ENCODE data around the gene RING1. TPM values are rescaled to one million over a fixed set of nuclear protein-coding genes. Genes with fewer than 3 reads are reported as not detected.

The RING1 gene
- total RNA-seq, 1 donor from 2014 or later: 43.8 TPM

DNA sequence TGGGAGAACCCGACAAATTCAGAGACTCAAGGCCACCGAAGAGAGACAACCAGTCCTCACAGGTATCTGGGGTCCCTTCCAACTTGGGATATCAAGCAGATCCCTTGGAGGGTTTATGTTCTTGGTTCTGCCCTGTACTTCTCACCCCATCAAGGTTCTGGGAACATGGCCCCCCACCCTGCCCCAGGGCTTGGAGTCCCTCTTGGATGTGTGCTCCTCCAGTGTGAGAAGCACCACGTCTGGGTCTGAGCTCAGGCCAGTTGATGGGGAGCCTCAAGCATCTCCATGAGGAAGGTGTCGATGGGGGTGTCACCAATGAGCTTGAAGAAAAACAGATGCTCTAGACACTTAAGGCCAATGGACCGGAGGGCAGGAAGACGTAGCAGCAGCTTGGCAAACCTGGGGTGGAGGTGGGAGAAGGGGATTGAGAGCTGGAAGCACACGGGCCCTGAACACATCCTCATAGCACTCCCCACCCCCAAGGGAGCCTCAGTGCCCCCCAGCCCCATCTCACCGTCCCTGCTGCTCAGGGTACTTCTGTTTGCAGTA lies 13.8 kb upstream of the RING1 start:
- Mint-ChIP-seq H3K4me3 (no peak overlapping the region), H3K36me3 (ENCODE audit: low read depth) (peaks cover 43% of the 10 kb centered on the region), H3K9me3 (no peaks in the 10 kb centered on the region), H3K27ac (no peak overlapping the region), H3K4me1 (peaks cover 47% of the 10 kb centered on the region), H3K27me3 (peaks cover 14% of the 10 kb centered on the region)
- ChIA-PET CTCF (interaction anchor here (1.5 kb wide), 1 partner anchor 54 kb away, joined by 3 read pairs; no protein-coding TSS in a partner anchor), POLR2A (interaction anchor here (0.6 kb wide), 1 partner anchor 54 kb away, joined by 3 read pairs; no protein-coding TSS in a partner anchor)
- DNase-seq: no peak
- TF ChIP-seq, protein P1, sequence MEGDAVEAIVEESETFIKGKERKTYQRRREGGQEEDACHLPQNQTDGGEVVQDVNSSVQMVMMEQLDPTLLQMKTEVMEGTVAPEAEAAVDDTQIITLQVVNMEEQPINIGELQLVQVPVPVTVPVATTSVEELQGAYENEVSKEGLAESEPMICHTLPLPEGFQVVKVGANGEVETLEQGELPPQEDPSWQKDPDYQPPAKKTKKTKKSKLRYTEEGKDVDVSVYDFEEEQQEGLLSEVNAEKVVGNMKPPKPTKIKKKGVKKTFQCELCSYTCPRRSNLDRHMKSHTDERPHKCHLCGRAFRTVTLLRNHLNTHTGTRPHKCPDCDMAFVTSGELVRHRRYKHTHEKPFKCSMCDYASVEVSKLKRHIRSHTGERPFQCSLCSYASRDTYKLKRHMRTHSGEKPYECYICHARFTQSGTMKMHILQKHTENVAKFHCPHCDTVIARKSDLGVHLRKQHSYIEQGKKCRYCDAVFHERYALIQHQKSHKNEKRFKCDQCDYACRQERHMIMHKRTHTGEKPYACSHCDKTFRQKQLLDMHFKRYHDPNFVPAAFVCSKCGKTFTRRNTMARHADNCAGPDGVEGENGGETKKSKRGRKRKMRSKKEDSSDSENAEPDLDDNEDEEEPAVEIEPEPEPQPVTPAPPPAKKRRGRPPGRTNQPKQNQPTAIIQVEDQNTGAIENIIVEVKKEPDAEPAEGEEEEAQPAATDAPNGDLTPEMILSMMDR (IDR thresholded peaks at IDR 0.05): no peak
- no peak for ATAC-seq (ENCODE audit: low read depth)
- intact Hi-C loops (cut with micrococcal nuclease): no loop called here

DNA sequence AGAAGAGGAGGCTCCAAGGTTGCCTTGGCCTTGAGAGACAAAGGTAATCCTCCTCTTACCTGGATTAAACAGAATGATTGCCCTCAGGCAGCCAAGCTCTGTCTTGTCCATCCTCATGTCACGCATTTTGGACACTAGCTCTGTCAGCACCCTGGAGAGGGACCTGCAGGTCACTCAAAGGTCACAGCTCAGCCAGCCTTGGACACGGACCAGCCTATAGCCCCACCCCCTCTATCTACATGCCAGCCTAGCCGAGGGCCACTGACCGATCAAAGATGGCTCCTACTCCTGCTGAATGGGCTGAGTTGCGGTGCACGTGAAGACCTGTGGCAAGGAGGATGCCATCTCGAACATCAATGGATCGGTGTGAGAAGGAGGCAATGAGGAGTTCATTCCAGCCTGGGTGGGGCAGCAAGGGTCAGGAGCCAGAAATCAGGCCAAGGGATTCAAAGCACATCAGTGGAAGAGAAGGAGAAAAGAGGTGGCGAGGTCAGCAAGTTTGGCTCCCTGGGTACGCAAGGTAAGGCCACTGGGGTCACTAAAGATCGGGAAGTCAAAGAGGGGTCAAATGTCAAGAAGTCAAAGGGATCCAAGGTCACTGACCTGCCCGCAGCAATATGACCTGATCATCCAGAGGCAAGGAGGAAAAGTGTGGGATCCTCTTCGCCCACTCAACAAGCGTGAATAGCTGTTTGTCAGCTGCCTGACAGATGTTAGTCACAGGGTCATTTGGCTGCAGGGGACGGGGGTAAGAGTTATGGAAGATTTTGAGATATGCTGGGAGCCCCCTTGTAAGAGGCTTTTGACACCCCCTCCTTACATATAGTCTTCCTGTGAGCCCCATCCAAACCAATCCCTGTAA lies 12.8 kb upstream of the RING1 start:
- intact Hi-C loops (cut with micrococcal nuclease): no loop called here
- Mint-ChIP-seq H3K36me3 (ENCODE audit: low read depth) (peaks cover 47% of the 10 kb centered on the region), H3K9me3 (no peaks in the 10 kb centered on the region), H3K4me3 (no peak overlapping the region), H3K27me3 (peaks cover 8% of the 10 kb centered on the region), H3K27ac (no peak overlapping the region), H3K4me1 (peaks cover 52% of the 10 kb centered on the region)
- TF ChIP-seq, protein P1 (IDR thresholded peaks at IDR 0.05): no peak
- ChIA-PET CTCF (interaction anchor here (1.5 kb wide), 1 partner anchor 53 kb away, joined by 3 read pairs; no protein-coding TSS in a partner anchor), POLR2A (interaction anchor here (0.6 kb wide), 1 partner anchor 12 kb away, joined by 4 read pairs; no protein-coding TSS in a partner anchor)
- ATAC-seq (ENCODE audit: low read depth): no peak
- no peak for DNase-seq

DNA sequence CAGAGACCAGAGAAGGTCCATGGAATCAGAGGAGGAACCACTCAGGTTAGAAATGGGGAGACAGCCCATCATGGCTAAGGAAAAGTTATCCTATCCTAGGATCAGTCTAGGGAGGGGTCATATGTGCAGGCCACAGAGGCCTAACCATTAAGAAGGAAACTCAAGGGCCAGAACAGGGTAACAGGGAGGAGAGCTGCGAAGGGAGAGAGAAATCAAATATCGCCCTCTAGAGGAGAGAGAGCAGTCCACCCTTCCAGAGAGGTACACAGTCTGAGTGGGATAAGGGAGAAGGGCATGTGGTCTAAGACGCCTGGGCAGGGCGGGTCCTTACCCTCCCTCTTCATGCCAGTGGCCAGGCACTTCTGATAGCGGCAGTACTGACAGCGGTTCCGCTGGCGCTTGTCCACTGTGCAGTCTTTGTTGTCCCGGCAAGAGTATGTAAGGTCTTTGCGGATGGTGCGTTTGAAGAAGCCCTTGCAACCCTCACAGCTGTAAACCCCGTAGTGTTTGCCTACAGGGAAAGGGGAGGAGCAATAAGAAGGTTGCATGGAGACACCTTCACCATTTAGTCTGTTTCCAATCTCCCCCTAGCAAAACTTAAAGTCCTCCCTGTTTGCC lies 10.8 kb upstream of the RING1 start:
- TF ChIP-seq, protein P1 (IDR thresholded peaks at IDR 0.05): no peak
- CTCF ChIA-PET: interaction anchor here (0.7 to 2.7 kb wide), 9 partner anchors 11 to 197 kb away, joined by 3 to 13 read pairs (median 3); partner anchors contain the start of gene RING1
- H3K36me3 Mint-ChIP-seq (ENCODE audit: low read depth): peaks cover 64% of the 10 kb centered on the region
- H3K4me1 Mint-ChIP-seq: peaks cover 61% of the 10 kb centered on the region
- peak overlapping the region; percentile 63 for H3K4me3 Mint-ChIP-seq
- DNase-seq: no peak
- no peaks in the 10 kb centered on the region for H3K9me3 Mint-ChIP-seq
- peak overlapping the region; percentile 56 for H3K27ac Mint-ChIP-seq
- intact Hi-C loops (cut with micrococcal nuclease): loop anchor here (1.0 kb wide), 1 partner anchor 36 kb away; no protein-coding TSS in a partner anchor
- POLR2A ChIA-PET: interaction anchor here (0.6 to 3.4 kb wide), 5 partner anchors 9 to 226 kb away, joined by 3 to 36 read pairs (median 3); partner anchors contain the start of gene RING1
- no peaks in the 10 kb centered on the region for H3K27me3 Mint-ChIP-seq
- ATAC-seq (ENCODE audit: low read depth): peak; percentile 18

DNA sequence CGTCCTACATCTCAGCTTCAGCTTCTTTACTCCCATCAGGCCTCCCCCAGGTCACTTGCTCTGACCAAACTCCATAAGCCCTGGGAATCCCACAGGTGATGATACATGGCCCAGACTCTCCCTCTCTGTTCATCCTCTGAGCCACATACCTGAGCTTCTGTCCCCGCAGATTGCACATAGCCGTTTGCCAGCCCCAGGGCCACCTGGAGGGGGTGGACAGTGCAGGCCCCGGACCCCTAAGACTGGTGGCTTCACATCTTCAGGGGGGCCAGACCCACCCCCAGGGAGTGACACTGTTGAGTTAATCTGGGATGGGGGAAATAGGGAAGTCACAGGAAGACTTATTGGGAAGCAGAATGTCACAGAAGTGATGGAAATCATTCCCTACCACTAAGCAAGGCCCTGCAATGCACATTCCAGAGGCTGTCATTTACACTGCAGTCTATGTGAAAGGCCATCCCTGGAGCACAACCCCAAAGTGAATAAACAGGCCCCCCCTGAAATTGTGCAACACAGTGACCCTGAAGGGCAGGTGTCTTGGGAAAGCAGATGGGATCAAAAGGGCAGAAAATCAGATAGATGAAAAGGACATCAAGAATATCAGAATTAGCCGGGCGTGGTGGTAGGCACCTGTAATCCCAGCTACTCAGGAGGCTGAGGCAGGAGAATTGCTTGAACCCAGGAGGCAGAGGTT lies 10.0 kb upstream of the RING1 start:
- ChIA-PET POLR2A (interaction anchor here (0.6 to 3.4 kb wide), 7 partner anchors 8 to 227 kb away, joined by 3 to 36 read pairs (median 5); partner anchors contain the start of genes RING1 and ZBTB22), CTCF (interaction anchor here (0.7 to 2.7 kb wide), 8 partner anchors 11 to 198 kb away, joined by 3 to 13 read pairs (median 3); partner anchors contain the start of gene RING1)
- ATAC-seq (ENCODE audit: low read depth) (no peak), DNase-seq (no peak)
- TF ChIP-seq, protein P1 (IDR thresholded peaks at IDR 0.05): no peak
- Mint-ChIP-seq H3K27me3 (no peaks in the 10 kb centered on the region), H3K4me1 (peaks cover 64% of the 10 kb centered on the region), H3K36me3 (ENCODE audit: low read depth) (peaks cover 71% of the 10 kb centered on the region), H3K27ac (peak overlapping the region; percentile 25), H3K9me3 (no peaks in the 10 kb centered on the region), H3K4me3 (peak overlapping the region; percentile 79)
- intact Hi-C loops (cut with micrococcal nuclease): no loop called here
